HepG2 (cell line): ENCODE results near the gene HDAC5. TPM values are rescaled to one million over a fixed set of nuclear protein-coding genes. Genes with fewer than 3 reads are reported as not detected.
A peak's percentile ranks its signal among the peaks of the same experiment; 100 is the strongest.

Source experiments
- ATAD3A ChIP-seq: sonication (generic); formaldehyde crosslinking; IDR thresholded peaks from 2 replicates; pipeline ENCODE4 v1.4.0; 2020; ENCODE audit warnings: missing genetic modification reagents
- HNRNPL ChIP-seq: fragments of 200-400 bp; formaldehyde crosslinking; IDR thresholded peaks from 2 replicates; pipeline ENCODE4 v1.6.1; 2017; ENCODE audit warnings: mild to moderate bottlenecking, low read depth, low read length
- HOXA3 ChIP-seq: sonication (generic); formaldehyde crosslinking; IDR thresholded peaks from 2 replicates; pipeline ENCODE4 v1.5.0; 2020; ENCODE audit warnings: missing genetic modification reagents
- NFYB ChIP-seq: sonication (generic); formaldehyde crosslinking; IDR thresholded peaks from 2 replicates; pipeline ENCODE4 v1.4.0; 2020; ENCODE audit warnings: missing genetic modification reagents
- RBM22 ChIP-seq: fragments of 200-400 bp; formaldehyde crosslinking; optimal IDR thresholded peaks from 2 replicates; pipeline ENCODE3; 2017; ENCODE audit warnings: mild to moderate bottlenecking, low read length, moderate library complexity
- SAFB2 ChIP-seq: sonication (generic); formaldehyde crosslinking; IDR thresholded peaks from 2 replicates; pipeline ENCODE4 v1.5.1; 2020; ENCODE audit warnings: missing genetic modification reagents, low read depth, mild to moderate bottlenecking, borderline replicate concordance
- TAF1 ChIP-seq: sonication (generic); formaldehyde crosslinking; IDR thresholded peaks from 2 replicates; pipeline ENCODE4 v1.4.0; 2020; ENCODE audit warnings: missing genetic modification reagents
- ZNF746 ChIP-seq: sonication (generic); formaldehyde crosslinking; IDR thresholded peaks from 2 replicates; pipeline ENCODE4 v1.8.0; 2022; ENCODE audit warnings: mild to moderate bottlenecking, missing genetic modification reagents
- polyA plus RNA-seq, 8 experiments: library from polyadenylated mRNA; depleted of rRNA in 3 of 8; stranded (reverse) in 7 of 8; unstranded in 1 of 8; fragments of >200 nt; fragmentation: Illumina TruSeq in 4 of 8; extraction: Trizol in 4 of 8; gene quantifications; 2 replicates each; pipeline versions ENCODE4 v1.2.1 to v1.2.3, GENCODE V29; 2011 to 2016; ENCODE audit warnings: low read depth in 4 of 8, missing spikeins in 1 of 8, mixed read lengths in 1 of 8; ENCODE audit not compliant: insufficient read depth in 1 of 8
- total RNA-seq, 5 experiments: library from RNA; depleted of rRNA; stranded (reverse); fragments of >200 nt; fragmentation: Illumina TruSeq; extraction: Trizol; gene quantifications; 2 replicates each; pipeline ENCODE4 v1.2.3, GENCODE V29; 2016; ENCODE audit warnings: low read depth in 1 of 5
- TF ChIP-seq, protein P1 (sequence below), 2 experiments: sonication (generic) in 1 of 2; formaldehyde crosslinking in 1 of 2; IDR thresholded peaks; 2 replicates each; pipeline versions ENCODE4 v1.6.1 to v1.9.0; 2014 to 2022; ENCODE audit warnings: antibody characterized with exemption in 1 of 2, borderline replicate concordance in 1 of 2, inconsistent platforms in 1 of 2, low read depth in 1 of 2, missing genetic modification reagents in 1 of 2
- TF ChIP-seq, protein P2 (sequence below): sonication (generic); formaldehyde crosslinking; IDR thresholded peaks from 2 replicates; pipeline ENCODE4 v1.4.0; 2020; ENCODE audit warnings: missing genetic modification reagents, borderline replicate concordance
- TF ChIP-seq, protein P3 (sequence below): sonication (generic); formaldehyde crosslinking; IDR thresholded peaks from 2 replicates; pipeline ENCODE4 v1.4.0; 2020; ENCODE audit warnings: missing genetic modification reagents, borderline replicate concordance
- TF ChIP-seq, protein P4 (sequence below): sonication (generic); formaldehyde crosslinking; IDR thresholded peaks from 2 replicates; pipeline ENCODE4; 2020; ENCODE audit warnings: missing genetic modification reagents, mild to moderate bottlenecking, borderline replicate concordance

The HDAC5 gene
- total and polyA plus RNA-seq, 2 of the 13 experiments (the other 11 are each of a cell fraction or from before 2014, with no cell fraction given): 46.4 to 85.4 TPM

- TF ChIP-seq, protein P1, sequence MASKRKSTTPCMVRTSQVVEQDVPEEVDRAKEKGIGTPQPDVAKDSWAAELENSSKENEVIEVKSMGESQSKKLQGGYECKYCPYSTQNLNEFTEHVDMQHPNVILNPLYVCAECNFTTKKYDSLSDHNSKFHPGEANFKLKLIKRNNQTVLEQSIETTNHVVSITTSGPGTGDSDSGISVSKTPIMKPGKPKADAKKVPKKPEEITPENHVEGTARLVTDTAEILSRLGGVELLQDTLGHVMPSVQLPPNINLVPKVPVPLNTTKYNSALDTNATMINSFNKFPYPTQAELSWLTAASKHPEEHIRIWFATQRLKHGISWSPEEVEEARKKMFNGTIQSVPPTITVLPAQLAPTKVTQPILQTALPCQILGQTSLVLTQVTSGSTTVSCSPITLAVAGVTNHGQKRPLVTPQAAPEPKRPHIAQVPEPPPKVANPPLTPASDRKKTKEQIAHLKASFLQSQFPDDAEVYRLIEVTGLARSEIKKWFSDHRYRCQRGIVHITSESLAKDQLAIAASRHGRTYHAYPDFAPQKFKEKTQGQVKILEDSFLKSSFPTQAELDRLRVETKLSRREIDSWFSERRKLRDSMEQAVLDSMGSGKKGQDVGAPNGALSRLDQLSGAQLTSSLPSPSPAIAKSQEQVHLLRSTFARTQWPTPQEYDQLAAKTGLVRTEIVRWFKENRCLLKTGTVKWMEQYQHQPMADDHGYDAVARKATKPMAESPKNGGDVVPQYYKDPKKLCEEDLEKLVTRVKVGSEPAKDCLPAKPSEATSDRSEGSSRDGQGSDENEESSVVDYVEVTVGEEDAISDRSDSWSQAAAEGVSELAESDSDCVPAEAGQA (IDR thresholded peaks at IDR 0.05; ENCODE audit: low read depth): 0 out of 2 replicates have a peak, but pooled peaks have one; percentile 51
- TF ChIP-seq, protein P1 (CRISPR knock-in tag; IDR thresholded peaks at IDR 0.05; ENCODE audit: borderline replicate concordance): no peak
- TF ChIP-seq HOXA3 (CRISPR knock-in tag): peak; percentile 40
- TF ChIP-seq, protein P2, sequence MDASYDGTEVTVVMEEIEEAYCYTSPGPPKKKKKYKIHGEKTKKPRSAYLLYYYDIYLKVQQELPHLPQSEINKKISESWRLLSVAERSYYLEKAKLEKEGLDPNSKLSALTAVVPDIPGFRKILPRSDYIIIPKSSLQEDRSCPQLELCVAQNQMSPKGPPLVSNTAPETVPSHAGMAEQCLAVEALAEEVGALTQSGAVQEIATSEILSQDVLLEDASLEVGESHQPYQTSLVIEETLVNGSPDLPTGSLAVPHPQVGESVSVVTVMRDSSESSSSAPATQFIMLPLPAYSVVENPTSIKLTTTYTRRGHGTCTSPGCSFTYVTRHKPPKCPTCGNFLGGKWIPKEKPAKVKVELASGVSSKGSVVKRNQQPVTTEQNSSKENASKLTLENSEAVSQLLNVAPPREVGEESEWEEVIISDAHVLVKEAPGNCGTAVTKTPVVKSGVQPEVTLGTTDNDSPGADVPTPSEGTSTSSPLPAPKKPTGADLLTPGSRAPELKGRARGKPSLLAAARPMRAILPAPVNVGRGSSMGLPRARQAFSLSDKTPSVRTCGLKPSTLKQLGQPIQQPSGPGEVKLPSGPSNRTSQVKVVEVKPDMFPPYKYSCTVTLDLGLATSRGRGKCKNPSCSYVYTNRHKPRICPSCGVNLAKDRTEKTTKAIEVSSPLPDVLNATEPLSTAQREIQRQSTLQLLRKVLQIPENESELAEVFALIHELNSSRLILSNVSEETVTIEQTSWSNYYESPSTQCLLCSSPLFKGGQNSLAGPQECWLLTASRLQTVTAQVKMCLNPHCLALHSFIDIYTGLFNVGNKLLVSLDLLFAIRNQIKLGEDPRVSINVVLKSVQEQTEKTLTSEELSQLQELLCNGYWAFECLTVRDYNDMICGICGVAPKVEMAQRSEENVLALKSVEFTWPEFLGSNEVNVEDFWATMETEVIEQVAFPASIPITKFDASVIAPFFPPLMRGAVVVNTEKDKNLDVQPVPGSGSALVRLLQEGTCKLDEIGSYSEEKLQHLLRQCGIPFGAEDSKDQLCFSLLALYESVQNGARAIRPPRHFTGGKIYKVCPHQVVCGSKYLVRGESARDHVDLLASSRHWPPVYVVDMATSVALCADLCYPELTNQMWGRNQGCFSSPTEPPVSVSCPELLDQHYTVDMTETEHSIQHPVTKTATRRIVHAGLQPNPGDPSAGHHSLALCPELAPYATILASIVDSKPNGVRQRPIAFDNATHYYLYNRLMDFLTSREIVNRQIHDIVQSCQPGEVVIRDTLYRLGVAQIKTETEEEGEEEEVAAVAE (CRISPR knock-in tag): peak; percentile 64; the same call in 1 of the 2 replicates
- peak; percentile 96 for TF ChIP-seq RBM22
- TF ChIP-seq, protein P3, sequence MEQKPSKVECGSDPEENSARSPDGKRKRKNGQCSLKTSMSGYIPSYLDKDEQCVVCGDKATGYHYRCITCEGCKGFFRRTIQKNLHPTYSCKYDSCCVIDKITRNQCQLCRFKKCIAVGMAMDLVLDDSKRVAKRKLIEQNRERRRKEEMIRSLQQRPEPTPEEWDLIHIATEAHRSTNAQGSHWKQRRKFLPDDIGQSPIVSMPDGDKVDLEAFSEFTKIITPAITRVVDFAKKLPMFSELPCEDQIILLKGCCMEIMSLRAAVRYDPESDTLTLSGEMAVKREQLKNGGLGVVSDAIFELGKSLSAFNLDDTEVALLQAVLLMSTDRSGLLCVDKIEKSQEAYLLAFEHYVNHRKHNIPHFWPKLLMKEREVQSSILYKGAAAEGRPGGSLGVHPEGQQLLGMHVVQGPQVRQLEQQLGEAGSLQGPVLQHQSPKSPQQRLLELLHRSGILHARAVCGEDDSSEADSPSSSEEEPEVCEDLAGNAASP (CRISPR knock-in tag): peak; percentile 43; the same call in 1 of the 2 replicates
- TF ChIP-seq ATAD3A (CRISPR knock-in tag): peak; percentile 71; the same call in 1 of the 2 replicates
- no peak for TF ChIP-seq NFYB (CRISPR knock-in tag)
- TF ChIP-seq, protein P4, sequence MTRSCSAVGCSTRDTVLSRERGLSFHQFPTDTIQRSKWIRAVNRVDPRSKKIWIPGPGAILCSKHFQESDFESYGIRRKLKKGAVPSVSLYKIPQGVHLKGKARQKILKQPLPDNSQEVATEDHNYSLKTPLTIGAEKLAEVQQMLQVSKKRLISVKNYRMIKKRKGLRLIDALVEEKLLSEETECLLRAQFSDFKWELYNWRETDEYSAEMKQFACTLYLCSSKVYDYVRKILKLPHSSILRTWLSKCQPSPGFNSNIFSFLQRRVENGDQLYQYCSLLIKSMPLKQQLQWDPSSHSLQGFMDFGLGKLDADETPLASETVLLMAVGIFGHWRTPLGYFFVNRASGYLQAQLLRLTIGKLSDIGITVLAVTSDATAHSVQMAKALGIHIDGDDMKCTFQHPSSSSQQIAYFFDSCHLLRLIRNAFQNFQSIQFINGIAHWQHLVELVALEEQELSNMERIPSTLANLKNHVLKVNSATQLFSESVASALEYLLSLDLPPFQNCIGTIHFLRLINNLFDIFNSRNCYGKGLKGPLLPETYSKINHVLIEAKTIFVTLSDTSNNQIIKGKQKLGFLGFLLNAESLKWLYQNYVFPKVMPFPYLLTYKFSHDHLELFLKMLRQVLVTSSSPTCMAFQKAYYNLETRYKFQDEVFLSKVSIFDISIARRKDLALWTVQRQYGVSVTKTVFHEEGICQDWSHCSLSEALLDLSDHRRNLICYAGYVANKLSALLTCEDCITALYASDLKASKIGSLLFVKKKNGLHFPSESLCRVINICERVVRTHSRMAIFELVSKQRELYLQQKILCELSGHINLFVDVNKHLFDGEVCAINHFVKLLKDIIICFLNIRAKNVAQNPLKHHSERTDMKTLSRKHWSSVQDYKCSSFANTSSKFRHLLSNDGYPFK (CRISPR knock-in tag): peak; percentile 59
- 0 out of 2 replicates have a peak, but pooled peaks have one; percentile 46 for TF ChIP-seq HNRNPL
- TF ChIP-seq TAF1 (CRISPR knock-in tag): peak; percentile 47; the same call in 1 of the 2 replicates
- TF ChIP-seq ZNF746 (CRISPR knock-in tag): peak; percentile 86
- peak; percentile 68; the same call in 1 of the 2 replicates for TF ChIP-seq SAFB2 (CRISPR knock-in tag)
These were observed 27.6 kb downstream of the HDAC5 start (continued) for GRCh38 chr17:44095647-44096496.
